HG03439 (cell line): ENCODE measurements around the gene UFM1.
"Not testable (repeated sequence)": the region's sequence is repeated elsewhere in the genome, so short reads cannot be mapped to it uniquely, and the experiment has no call there.

Experiments used
- ATAC-seq: cut with Tn5 transposase; IDR thresholded peaks from one replicate; pipeline ENCODE4 v1.9.1; 2021; ENCODE audit warnings: mild to moderate bottlenecking, moderate library complexity; ENCODE audit not compliant: unreplicated experiment

The UFM1 gene

DNA sequence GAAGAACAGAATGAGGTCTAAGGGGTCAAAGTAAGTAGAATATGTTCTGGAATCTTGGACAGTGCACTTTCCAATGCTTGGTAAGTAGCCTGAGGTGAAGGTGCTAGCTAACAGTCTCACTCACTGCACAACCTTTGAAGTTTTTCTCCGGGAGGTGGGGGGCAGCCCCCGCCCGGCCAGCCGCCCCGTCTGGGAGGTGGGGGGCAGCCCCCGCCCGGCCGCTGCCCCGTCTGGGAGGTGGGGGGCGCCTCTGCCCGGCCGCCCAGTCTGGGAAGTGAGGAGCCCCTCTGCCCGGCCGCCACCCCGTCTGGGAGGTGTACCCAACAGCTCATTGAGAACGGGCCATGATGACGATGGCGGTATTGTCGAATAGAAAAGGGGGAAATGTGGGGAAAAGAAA is 14.1 kb downstream of the UFM1 start:
- not testable (repeated sequence) for ATAC-seq

DNA sequence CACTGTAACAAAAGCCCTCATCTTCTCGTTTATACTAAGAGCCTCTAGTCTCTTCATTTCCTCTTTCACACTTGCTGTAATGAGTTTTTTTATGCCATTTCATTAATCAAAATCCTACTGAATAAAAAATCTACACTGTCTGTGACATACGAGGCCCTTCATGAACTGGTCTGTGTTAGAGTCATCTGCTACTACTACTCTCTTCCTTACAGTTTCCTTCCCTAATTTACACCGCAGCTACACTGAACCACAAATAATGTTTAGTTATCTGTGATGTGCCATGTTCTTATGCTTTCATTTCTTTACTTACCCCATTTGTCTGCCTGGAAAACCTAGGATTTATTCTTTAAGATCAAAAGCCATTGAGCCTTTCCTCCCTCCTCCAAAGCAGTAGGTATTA is 16.0 kb downstream of the UFM1 start:
- ATAC-seq, result no peak

DNA sequence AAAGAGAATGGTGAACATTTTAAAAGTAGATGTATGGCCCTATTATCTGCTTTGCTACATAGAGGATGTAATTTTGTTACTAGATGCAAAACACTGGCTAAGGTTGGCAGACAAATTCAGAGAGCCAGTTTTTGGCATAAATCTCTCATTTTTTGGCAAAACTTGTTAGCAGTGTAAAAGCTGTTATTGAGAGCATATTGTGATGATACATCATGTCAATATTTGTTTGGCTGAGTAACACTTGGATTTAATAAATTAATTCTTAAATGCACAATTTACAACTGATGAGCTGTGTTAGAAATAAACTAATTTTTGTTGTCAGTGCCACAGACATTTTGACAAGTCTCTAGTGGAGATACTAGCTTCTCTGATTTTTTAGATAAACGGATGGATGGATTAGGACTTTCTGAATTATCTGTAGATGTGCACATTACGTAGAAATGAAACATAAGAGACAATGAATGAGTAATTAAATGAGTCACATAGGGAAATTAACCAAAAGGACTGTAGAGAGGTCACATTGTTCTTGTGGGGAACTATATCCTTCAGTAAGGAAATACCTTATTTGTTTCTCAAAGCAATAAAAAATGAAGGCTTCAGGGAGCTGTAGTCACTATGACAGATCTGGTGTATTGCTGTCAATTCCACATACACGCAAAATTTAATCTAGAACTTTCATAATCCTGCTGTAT is 17.4 kb downstream of the UFM1 start:
- no peak for ATAC-seq

DNA sequence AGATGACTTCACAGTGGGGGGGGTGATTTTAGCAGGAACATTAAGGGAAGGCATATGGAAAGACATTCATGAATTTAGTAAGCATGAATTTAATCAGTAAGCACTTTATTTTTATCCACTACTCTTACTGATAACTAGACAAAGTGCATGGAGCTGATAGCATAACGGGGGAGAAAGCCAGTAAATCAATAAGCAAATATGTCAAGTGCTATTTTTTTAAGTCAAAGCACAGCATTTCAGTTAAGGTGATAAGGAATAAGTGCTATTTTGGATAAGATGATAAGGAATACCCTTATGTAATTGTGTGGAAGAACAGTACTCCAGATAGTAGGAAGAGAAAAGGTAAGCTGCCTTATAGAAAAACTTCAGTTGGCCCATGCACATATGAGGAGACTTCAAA is 19.4 kb downstream of the UFM1 start:
- ATAC-seq, result no peak

DNA sequence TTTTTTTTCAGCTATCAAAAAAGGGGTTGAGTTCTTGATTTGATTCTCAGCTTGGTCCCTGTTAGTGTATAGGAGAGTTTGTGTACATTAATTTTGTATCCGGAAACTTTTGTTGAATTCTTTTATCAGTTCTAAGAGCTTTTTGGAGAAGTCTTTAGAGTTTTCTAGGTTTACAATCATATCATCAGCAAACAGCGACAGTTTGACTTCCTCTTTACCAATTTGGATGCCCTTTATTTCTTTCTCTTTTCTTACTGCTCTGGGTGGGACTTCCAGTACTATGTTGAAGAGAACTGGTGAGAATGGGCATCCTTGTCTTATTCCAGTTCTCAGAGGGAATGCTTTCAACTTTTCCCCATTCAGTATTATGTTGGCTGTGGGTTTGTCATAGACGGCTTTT is 20.4 kb downstream of the UFM1 start:
- not testable (repeated sequence) for ATAC-seq

DNA sequence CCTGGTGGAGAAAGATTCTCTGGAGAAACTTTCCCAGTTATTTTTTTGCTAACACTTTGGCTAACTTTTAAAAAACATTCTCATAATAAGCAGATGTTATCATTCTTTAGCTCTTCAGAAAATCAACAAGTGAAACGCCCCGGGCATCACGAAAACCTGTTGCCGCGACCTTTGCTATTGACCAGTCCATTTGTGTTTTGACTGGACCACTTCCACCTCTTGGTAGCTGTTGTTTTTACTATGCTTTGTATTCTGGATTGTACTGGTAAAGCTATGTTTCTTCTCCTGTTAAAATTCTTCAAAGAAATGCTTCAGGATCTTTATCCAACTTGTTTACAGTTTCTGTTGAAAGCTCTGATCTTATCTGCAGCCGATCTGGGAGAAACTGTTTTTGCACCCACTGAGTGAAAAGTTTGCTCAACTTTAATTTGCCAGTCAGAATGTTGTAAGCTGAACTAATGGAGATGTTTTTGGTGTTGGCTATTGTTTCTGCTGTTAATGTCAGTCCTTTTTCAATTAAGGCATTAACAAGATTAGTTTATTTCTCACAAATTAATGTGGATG is 23.3 kb downstream of the UFM1 start:
- ATAC-seq, result no peak

DNA sequence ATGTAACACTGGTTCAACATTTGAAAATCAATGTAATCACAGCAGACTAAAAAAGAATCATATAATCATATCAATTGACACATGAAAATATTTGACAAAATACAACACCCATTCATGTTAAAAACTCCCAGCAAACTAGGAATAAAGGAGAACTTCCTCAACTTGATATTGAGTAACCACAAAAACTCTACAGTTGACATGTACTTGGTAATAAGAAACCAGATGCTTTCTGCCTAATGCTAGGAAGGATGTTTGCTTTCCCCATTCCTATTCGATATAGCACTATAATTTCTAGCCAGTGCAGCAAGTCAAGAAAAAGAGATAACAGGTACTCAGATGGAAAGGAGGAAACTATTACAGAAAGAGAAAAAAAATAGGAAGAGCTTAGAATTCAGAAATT is 26.9 kb downstream of the UFM1 start:
- no peak for ATAC-seq

DNA sequence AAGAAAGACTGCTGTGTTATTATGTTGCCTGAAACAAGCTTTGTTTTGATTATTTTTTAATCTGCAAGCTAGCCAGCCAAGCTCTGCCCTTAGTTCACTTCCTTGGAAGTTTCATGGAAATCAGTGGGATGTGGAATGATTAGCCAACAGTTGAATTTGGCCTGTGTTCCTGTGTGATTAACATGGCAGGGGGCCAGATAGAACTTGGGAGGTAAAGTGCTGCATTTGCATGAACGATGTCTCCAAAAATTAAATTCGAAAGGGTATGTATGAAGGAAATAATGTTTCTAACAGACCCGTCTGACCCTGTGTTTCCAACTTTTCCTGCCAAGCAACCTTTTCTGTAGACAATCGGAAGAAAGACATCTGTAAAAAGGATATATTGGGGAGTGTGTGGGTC is 32.2 kb downstream of the UFM1 start:
- no peak for ATAC-seq

DNA sequence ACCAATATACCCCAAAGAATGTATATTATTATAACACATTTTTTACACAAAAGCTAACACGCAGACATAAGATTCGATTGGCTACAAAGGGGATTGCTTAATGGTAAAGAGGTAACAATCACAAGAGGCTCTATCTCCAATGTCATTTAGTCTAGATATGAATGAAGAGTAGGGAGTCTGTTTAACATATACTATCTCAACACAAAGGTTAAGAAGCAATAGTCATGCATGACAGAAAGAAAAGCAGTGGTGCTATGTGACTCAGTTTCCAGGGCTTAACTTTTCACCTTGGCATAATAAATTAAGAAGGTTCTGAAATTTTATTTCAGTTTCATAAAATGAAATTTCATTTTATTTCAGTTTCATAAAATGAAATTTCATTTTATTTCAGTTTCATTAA is 33.3 kb downstream of the UFM1 start:
- no peak for ATAC-seq

DNA sequence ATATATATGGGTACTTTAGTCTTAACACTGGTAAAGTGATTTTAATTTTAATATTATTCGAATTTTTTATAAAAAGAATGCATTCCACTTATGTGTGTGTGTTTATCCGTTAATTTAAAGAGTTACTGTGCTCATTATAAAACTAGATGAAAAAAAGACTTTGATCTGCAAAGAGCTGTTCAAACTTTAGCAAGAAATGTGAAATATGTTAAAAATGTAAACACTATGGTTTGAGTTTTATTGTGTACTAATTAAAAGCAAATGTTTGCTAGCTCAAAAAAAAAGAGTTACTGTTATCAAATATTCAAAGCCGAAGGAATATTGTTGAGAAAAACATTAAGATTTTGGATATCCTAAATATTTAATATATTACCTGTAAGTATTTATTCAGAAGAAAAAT is 34.5 kb downstream of the UFM1 start:
- no peak for ATAC-seq

DNA sequence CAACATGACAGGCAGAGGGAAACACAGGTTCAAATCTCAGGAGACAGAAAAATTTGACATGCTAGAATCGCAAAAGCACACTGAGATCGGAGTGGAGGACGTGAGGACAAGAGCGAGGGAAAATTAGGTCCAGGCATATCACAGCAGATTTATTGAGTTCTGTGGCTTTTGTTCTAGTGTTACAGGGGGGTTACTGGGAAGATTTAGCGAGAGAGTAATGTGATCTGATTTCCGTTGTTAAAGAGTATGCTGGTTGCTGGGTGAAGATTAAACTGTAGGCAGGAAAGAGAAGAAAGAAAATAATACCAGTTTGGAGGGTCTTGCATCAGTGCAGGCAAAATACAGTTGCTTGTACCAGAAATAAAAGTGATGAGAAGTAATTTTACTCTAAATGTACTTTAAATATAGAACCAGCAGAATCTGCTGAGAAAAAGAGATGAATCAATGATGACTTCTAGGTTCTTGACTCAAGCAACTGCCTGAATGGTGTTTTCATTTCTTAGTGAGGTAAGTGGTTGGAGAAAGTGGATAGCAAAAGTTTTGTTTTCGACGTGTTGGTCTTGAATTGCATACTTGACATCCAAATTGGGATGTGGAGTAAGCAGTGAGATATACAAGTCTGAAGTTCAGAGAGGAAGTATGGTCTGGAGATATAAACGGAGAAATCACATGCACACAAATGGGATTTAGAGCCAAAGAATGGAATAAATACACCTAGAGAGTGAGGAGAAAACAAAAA is 35.7 kb downstream of the UFM1 start:
- no peak for ATAC-seq

DNA sequence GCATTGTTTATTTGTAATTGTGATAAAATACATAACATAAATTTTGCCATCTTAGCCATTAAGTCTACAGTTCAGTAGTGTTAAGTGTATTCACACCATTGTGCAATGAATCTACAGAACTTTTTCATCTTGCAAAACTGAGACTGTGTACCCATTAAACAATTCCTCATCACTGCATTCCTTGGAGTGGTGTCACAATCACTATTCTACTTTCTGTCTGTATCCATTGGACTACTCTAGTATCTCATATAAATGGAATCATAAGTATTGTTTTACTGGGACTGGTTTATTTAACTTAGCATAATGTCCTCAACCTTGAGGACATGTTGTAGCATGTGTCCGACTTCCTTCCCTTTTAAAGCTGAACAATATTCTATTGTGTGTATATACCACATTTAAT is 36.8 kb downstream of the UFM1 start:
- ATAC-seq, result no peak

DNA sequence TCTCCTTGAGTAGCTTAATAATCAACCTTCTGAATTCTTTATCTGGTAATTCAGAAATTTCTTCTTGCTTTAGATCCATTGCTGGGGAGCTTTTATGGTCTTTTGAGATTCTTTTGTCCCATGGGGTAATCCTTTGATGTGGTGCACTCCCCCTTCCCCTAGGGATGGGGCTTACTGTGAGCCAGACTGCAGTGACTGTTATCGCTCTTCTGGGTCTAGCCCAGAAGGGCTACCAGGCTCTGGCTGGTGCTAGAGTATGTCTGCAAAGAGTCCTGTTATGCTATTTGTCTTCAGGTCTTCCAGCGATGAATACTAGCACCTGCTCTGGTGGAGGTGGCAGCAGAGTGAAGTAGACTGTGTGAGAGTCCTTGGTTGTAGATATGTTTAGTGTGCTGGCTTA is 41.7 kb downstream of the UFM1 start:
- no peak for ATAC-seq

DNA sequence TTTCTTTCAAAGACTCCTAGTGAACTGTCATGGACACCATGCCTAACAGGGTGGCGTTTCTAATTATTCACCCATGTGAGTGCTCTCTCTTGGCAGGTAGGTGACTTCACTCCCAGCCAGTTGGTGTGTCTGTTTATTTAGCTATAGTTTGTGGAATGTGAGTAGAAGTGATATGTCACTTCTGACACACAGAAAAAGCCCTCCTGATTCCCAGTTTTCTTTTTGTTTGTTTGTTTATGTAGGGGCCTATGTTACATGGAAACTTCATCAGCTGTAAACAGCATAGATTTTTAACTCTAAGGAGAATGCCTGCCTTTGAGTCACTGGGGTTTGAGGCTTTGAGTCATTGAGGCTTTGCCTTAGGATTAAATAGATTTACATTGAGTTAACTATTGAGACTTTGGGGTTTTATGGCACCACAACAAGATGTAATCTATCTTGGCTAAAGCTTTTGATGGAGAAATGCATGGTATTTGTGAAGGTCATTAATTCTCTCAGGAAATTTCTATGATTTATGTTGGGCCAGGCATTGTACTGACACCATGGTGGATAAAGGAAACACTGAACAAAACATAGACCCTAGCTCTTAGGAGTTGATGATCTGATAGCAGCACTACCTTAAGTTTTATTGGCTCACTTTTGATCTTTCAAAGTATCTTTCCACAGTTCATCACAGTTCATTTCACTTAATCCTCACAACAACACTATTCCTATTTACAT is 45.3 kb downstream of the UFM1 start:
- no peak for ATAC-seq

DNA sequence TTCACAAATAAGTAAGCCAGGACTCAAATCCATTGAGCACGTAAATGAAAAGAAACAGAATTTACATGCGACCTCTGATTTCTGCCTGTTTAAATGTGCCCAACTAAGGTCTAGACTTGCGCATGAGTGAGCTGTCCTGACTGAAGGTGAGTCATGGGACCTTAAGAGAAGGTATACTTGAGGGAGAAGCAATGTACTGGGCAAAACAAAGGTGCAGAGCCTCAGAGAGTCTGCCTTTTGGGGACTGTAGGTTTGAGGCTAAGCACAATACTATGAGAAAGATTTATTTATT is 45.8 kb downstream of the UFM1 start:
- no peak for ATAC-seq

DNA sequence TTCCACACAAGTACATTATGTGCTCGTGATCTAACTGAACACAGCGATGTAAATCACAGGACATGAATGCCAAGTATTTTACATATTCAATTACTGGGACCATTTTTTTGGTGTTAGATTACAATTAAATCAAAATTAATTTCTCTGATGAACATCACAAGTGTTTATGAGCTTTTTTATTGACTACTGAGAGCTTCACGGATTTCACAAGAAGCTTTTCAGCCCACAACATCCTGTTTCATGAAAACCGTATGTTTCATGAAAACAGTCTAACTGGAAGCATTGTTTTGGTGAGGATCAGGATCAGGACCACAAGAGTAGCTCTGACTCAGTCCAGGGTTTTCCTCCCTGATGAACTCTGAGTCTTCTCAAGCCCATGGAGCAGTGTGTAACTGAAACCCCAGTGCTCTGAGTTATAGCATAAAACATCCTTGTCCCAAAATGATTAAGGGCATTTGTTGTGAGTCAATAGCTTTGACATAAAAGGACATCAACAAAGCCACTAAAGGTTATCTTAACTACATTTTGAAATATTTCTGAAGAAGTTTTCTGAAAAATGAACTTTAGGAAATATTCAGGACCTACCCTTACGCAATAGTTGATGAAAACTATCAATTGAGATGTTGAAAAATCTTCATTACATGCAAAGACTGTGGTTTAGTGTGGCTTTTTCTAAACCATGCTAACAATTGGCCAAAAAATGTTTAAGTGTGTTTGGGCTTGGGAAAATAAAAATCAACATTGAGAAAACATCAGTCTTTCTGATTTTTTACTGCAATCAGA is 49.3 kb downstream of the UFM1 start:
- no peak for ATAC-seq

DNA sequence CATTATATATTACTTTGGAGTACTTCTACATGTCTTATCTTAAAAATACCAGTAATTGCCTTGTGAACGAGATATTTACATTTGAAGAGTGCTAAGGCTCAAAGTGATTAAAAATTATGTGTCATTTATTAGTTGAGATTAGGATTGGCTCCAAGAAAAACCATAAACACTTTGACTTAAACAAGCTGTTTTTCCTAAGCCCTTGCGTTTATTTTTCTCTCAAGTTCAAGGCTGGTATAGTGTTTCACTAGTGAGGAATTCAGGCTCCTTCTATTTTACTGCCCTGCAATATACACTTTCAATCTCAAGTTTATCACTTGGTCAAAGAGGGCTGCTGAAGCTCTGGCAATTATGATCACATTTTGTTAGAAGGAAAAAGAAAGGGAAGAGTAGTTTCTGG is 49.9 kb downstream of the UFM1 start:
- no peak for ATAC-seq

DNA sequence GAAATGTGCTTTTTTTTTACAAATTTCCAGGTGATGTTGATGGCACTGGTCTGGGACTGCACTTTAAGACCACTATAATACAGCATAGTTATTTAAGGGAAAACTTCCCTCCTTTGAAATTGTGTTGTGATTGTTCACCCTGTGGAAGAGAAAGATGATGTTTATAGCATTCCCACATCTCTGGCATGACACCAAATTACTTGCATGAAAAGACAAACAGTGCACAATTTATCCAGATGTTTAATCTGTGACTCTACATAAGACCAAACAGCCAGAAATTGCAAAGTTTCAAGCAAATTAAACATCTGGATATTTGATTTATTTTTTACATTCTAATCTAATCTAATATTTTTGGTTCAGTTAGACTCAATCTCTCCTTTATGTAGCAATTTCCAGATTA is 51.6 kb downstream of the UFM1 start:
- no peak for ATAC-seq

DNA sequence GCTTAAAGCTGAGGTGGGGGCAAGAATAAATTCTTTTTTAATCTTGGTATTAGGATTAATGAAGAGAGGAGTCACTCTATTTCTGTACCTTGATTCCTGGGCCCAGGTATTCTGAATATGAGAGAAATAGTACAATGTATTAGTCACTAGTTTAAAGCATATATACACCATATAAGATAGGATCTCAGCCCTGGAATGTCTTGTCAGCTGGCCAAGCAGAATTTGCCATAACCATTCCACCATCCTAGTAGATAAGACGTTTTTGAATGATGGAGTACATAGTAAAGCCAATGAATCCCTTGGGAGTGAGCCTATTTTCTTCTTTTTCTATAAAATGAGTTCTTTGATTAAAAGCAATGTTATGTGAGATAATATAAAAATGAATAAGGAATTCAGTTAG is 55.6 kb downstream of the UFM1 start:
- ATAC-seq, result no peak

DNA sequence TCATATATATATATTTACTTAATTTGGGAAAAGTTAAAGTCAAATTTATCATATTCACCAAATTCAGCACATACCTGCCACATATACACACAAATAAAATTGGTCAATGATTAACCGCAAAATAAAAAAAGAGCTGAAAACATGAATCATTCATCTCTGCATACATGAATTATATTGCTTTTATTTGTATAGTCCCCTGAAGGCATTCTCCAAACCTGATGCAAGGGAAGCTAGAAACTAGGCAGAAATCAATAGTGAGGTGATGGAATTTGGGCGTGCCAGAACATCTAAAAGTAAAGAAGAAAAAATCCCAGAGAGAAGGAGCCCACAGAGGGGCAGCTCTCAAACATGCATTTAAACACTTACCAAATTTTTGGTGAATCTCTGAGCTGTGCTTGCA is 60.1 kb downstream of the UFM1 start:
- ATAC-seq, result no peak

DNA sequence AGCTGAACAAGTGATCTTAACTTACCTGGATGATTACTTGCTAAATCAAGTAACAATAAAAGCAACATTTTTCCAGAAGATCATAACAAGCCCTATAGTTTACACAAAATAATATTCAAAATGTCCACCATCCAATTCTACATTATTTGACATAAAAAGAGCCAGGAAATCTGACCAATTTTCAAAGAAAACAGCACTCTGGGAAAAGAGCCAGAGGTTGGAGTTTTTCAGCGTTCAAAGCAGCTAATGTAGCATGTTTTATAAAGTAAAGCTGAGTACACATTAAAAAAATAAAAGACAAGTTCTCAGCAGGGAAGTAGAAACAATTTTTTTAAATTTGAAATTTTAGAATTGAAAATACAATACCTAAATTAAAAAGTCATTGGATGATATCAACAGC is 62.6 kb downstream of the UFM1 start:
- ATAC-seq, result no peak
